Activated T-cell treated with anti-CD3 and anti-CD28 coated beads, Interleukin-2, amount 50 U/mL, for 24 hours (primary cell): Measurements from ENCODE around the gene NDUFAF3.
A peak's percentile ranks its signal among the peaks of the same experiment; 100 is the strongest.

Source experiments
- DNase-seq: peaks from one replicate; pipeline ENCODE4 v3.0.0-alpha.2; 2020
- H3K27ac Mint-ChIP-seq: 2 replicates; pipeline ENCODE4 v1.8.0; 2020; ENCODE audit warnings: mild to moderate bottlenecking, mixed read lengths
- H3K27me3 Mint-ChIP-seq: 2 replicates; pipeline ENCODE4 v1.8.0; 2020; ENCODE audit warnings: mixed read lengths
- H3K36me3 Mint-ChIP-seq: 2 replicates; pipeline ENCODE4 v1.8.0; 2020; ENCODE audit warnings: low read depth, mixed read lengths
- H3K4me1 Mint-ChIP-seq: 2 replicates; pipeline ENCODE4 v1.8.0; 2020; ENCODE audit warnings: low read depth, mixed read lengths
- H3K4me3 Mint-ChIP-seq: 2 replicates; pipeline ENCODE4 v1.8.0; 2020; ENCODE audit warnings: mild to moderate bottlenecking, moderate library complexity, mixed read lengths
- H3K9me3 Mint-ChIP-seq: 2 replicates; pipeline ENCODE4 v1.8.0; 2020; ENCODE audit warnings: mixed read lengths

Gene NDUFAF3

DNA sequence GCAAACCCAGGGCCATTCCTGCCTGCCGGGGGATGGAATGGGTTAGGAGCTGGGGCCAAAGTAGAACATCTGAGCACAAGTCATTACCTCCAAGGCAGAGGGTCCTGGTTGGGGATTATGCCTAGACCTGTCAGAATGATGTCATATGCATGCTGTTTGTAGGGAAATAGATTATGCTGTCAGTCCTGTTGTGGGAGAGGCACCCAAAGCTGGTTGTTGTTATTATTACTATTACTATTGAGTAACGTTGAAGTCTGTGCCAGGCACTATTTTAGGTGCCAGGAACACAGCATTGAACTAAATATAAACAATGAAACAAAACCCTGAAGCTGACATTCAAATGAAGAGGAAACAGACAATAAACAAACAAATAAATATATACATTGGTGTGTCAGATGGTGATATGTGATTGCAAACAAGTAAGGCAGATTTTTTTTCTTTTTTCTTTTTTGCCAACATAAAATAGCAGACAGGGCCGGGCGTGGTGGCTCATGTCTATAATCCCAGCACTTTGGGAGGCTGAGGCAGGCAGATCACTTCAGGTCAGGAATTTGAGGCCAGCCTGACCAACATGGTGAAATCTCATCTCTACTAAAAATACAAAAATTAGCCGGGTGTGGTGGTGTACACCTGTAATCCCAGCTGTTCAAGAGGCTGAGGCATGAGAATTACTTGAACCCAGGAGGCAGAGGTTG lies 29.9 kb upstream of the NDUFAF3 start:
- Mint-ChIP-seq H3K4me1 (peaks cover 46% of the 10 kb centered on the region), H3K9me3 (no peaks in the 10 kb centered on the region), H3K27ac (peak overlapping the region; percentile 93)

DNA sequence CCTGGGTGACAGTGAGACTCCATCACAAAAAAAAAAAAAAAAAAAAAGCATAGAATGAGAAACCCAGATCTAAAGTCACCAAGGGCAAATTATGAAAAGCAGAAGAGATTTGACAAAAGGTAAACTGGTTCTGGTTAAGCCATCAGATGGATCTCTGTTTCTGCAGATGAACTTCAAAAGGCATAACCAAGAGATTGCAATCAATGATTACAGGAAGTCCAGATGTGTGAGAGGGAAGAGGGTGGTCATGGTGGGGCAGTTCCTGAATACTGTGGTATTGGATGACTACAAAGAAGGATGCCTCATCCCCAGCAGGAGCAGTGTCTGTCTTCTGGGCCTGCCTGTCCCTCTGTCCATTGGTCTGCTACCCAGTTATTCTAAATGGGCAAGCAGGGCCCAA lies 28.1 kb upstream of the NDUFAF3 start:
- no peaks in the 10 kb centered on the region for H3K27me3 Mint-ChIP-seq
- peaks cover 36% of the 10 kb centered on the region for H3K4me1 Mint-ChIP-seq
- no peaks in the 10 kb centered on the region for H3K9me3 Mint-ChIP-seq
- H3K4me3 Mint-ChIP-seq: no peak overlapping the region
- H3K27ac Mint-ChIP-seq: peak overlapping the region; percentile 35
- peaks cover 71% of the 10 kb centered on the region for H3K36me3 Mint-ChIP-seq
- DNase-seq: no peak

More for the DNA sequence above, 29.9 kb upstream of the NDUFAF3 start:
- no peak for DNase-seq
- Mint-ChIP-seq H3K36me3 (peaks cover 58% of the 10 kb centered on the region), H3K4me3 (peak overlapping the region; percentile 92), H3K27me3 (no peaks in the 10 kb centered on the region)

DNA sequence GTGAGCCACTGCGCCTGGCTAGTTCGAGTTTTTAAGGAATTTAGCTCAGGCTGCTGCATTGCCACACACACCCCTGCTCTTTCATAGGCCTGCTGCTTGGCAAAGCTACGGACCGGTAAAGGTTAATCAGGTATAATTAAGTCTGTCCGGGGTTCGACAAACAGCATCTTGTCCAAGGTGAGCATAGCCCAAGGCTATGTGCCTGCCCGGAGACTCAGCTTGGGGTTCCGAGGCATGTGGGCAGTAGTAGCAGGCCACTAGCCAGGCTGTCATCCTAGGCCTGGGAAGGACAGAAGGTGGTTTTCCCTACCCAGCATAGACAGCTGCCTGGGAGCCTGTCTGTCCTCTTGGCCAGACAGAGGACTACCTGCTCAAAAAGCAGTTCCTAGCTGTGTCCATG lies 25.3 kb upstream of the NDUFAF3 start:
- H3K4me3 Mint-ChIP-seq: no peak overlapping the region
- DNase-seq: no peak
- peaks cover 53% of the 10 kb centered on the region for H3K36me3 Mint-ChIP-seq
- H3K27me3 Mint-ChIP-seq: no peaks in the 10 kb centered on the region
- H3K27ac Mint-ChIP-seq: no peak overlapping the region
- no peaks in the 10 kb centered on the region for H3K9me3 Mint-ChIP-seq
- H3K4me1 Mint-ChIP-seq: peaks cover 21% of the 10 kb centered on the region

DNA sequence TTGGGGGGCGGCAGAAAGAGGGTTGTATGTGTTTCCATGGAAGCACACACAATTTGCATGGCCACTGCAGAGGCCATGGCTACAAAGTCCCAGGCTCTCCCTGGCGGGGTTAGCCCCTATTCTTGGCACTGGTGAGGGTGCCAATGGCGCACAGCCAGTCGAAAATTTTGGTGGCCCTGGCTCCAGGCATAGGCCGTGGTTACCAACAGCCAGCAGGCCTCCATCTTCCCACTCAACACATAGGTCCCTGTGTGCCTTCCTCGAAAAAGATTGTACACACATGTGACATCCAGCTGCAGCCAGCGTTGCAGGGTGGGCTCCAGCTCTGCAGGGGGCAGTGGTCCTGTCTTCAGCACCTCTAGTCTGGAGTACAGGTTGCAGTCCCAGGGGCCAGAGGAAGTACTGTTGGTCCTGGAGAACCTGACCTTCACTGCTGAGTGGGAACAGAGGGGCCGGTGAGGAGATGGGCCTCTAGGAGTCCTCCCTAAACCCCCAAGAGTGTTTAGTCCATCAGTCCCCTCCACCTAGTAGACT lies 24.8 kb upstream of the NDUFAF3 start:
- Mint-ChIP-seq H3K27me3 (no peaks in the 10 kb centered on the region), H3K4me1 (peaks cover 16% of the 10 kb centered on the region), H3K36me3 (peaks cover 48% of the 10 kb centered on the region), H3K27ac (no peak overlapping the region), H3K9me3 (no peaks in the 10 kb centered on the region), H3K4me3 (no peak overlapping the region)
- DNase-seq: no peak

DNA sequence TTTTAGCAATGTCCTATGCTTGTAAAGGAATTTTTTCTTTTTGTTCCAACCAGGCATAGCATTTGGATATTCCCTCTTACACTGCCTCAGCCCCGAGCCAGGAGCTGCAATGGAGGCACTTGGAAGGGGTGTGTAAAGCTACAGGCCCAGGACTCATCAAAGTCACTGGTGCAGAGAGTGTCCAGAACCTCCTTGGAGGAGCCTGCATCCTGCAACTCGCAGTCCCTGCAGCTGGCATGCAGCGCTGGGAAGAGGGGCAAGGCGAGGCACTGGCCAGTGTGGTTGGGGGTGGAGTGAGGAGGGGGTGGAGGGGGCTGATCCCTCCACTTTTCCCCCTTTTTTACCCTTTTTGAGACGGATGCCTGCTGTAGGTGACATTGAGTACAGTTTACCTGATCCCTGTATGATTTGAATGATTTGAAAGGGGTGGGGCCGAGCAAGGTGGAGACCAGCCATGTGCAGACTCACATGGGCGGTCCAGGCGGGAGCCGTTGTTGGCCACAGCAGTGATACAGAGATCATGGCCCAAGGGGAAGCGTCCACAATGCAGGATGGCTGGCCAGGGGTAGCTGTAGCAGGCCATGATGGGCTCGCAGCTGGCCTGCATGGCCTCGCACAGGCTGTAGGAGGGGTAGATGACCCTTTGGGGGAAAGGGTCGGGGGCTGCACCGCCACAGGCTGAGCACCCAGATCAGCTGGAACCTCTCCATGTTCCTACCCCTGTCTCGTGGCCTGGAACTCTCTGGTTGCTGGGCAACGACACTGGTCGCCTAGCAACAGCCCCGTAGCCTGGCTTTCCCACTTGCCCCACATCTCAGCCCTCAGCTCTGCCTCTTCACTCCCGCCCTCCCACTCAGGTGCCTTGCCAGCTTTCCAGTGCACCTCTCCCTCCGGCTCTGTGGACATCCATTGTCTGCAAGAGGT lies 23.9 kb upstream of the NDUFAF3 start:
- Mint-ChIP-seq H3K4me3 (no peak overlapping the region), H3K27me3 (no peaks in the 10 kb centered on the region), H3K4me1 (peaks cover 16% of the 10 kb centered on the region), H3K27ac (peak overlapping the region; percentile 37), H3K9me3 (no peaks in the 10 kb centered on the region), H3K36me3 (peaks cover 47% of the 10 kb centered on the region)
- DNase-seq: no peak

DNA sequence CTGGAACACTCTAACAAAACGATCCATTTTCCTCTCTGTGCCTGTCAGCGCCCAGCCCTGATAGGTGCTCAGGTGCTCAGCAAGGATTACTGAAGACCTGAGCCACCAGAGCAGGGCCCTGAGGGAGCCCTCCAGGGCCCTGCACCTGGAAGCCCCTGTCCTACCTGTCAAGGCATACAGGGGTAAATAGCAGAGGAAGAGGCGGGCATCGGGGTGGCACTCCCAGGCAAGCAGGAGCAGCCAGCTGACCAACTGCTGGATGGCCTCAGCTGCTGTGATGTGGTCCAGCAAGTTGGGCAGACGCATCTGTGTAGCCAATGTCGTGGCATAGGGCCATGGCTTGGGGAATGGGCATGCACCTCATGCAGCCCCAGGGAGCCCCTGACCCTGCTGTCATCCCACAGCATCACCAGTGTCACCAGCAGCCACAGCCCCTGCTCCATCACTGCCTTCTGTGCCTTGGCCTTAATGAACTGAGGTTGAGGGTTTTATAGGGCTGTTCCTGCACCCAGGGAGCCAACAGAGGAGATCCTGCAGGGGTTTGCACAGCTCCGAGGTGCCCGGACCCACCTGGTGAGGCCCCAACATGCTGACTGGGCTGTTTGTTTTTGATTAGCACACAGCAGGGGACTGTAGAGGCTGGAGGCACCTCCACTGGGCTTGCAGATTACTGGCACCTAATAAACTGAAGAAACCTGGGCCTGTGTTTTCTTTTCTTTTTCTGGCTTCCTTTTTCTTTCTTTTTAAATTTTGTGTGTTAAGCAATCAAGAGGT lies 22.6 kb upstream of the NDUFAF3 start:
- H3K9me3 Mint-ChIP-seq: no peaks in the 10 kb centered on the region
- no peaks in the 10 kb centered on the region for H3K27me3 Mint-ChIP-seq
- H3K4me3 Mint-ChIP-seq: no peak overlapping the region
- peak overlapping the region; percentile 53 for H3K27ac Mint-ChIP-seq
- DNase-seq: no peak
- peaks cover 7% of the 10 kb centered on the region for H3K4me1 Mint-ChIP-seq
- H3K36me3 Mint-ChIP-seq: peaks cover 36% of the 10 kb centered on the region

DNA sequence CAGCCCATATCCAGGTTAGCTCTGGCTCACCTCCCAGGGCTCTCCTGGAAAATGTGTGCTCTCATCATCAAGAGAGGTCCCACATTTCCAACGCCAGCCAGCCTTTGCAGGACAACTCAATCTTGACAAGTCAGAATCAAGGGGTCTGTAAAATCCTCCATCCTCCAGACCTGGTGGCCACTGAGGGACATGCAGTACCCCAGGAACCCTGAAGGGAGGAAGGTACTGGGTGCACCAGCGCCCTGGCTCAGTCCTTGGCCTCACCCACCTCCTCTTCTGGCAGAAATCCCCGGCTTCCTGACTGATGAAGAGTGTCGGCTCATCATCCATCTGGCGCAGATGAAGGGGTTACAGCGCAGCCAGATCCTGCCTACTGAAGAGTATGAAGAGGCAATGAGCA lies 20.8 kb upstream of the NDUFAF3 start:
- no peaks in the 10 kb centered on the region for H3K9me3 Mint-ChIP-seq
- no peak overlapping the region for H3K4me3 Mint-ChIP-seq
- H3K27me3 Mint-ChIP-seq: no peaks in the 10 kb centered on the region
- peaks cover under 1% of the 10 kb centered on the region for H3K4me1 Mint-ChIP-seq
- peaks cover 26% of the 10 kb centered on the region for H3K36me3 Mint-ChIP-seq
- peak overlapping the region; percentile 66 for H3K27ac Mint-ChIP-seq
- no peak for DNase-seq

DNA sequence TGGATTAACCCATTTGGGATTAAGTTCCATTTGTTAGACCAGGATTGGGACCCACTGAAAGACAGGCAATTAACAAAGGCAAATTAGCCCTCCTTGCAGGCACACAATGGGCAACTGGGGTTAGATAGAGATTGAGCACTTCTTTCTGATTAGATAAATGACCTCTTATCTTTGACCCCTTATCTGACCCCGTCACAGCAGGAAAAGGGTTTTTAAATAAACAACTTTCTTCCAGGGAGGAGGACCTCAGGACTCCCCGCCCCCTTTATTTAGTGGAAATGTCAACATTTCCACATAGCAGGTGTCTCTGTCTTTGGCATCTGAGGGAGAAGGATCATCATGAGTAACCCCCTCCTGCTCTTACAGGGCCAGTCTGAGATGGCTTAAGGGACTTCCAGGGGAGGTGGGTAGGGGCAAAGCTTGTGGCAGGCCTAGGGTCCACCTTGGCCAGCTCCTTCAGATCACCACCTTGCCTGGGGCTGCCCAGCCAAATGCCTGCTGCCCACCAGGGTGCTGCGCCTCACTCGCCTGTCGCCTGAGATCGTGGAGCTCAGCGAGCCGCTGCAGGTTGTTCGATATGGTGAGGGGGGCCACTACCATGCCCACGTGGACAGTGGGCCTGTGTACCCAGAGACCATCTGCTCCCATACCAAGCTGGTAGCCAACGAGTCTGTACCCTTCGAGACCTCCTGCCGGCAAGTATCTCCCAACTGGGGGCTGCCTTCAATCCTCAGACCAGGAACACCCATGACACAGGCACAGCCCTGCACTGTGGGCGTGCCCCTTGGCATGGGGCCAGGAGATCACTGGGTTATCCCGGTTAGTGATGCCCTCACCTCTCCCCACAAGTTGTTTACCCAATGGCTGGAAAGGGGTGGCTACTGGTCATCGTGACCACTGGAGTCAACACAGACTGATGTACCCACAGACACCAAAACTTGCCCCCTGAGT lies 17.3 kb upstream of the NDUFAF3 start:
- Mint-ChIP-seq H3K4me3 (no peak overlapping the region), H3K27ac (no peak overlapping the region), H3K27me3 (no peaks in the 10 kb centered on the region), H3K36me3 (peaks cover 27% of the 10 kb centered on the region), H3K4me1 (peaks cover 29% of the 10 kb centered on the region), H3K9me3 (no peaks in the 10 kb centered on the region)
- DNase-seq: no peak

DNA sequence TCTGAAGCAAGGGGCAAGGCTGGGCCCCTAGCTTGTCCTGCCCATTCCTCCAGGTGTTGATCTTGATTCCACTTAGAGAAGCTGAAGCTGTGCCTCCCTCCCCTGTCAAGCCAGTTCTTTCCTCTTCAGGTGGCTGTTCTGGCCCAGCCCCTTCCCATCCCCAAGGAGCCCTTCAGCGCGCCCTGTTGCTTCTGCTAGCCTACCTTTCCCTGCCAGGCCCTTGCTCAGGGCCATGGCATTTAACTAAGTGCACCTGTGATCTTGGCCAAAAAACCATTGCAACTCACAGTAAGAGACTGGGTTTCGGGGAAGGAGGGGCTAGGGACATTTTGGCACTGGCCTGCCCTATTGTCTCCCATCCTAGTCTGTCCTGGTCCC lies 16.6 kb upstream of the NDUFAF3 start:
- DNase-seq: no peak
- Mint-ChIP-seq H3K4me1 (peaks cover 29% of the 10 kb centered on the region), H3K27ac (peak overlapping the region; percentile 44), H3K9me3 (no peaks in the 10 kb centered on the region), H3K36me3 (peaks cover 31% of the 10 kb centered on the region), H3K27me3 (no peaks in the 10 kb centered on the region), H3K4me3 (no peak overlapping the region)

DNA sequence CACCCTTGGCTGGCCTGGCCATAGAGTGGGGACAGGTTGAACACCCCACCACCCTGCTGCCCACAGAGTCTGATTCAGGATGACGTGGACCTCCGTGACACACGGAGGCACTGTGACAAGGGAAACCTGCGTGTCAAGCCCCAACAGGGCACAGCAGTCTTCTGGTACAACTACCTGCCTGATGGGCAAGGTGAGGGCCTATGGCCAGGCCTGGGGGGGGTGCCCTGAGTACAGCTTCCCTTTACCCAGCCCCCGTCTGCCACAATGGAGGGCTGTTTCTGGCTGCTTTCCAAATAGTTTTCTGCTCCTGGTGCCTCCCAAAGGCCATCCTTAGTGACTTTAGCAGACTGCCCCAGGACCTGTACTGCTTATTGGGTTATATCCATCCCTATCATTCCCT lies 15.9 kb upstream of the NDUFAF3 start:
- Mint-ChIP-seq H3K4me1 (peaks cover 29% of the 10 kb centered on the region), H3K4me3 (peak overlapping the region; percentile 97), H3K9me3 (no peaks in the 10 kb centered on the region), H3K36me3 (peaks cover 33% of the 10 kb centered on the region), H3K27me3 (no peaks in the 10 kb centered on the region), H3K27ac (peak overlapping the region; percentile 23)
- DNase-seq: no peak

DNA sequence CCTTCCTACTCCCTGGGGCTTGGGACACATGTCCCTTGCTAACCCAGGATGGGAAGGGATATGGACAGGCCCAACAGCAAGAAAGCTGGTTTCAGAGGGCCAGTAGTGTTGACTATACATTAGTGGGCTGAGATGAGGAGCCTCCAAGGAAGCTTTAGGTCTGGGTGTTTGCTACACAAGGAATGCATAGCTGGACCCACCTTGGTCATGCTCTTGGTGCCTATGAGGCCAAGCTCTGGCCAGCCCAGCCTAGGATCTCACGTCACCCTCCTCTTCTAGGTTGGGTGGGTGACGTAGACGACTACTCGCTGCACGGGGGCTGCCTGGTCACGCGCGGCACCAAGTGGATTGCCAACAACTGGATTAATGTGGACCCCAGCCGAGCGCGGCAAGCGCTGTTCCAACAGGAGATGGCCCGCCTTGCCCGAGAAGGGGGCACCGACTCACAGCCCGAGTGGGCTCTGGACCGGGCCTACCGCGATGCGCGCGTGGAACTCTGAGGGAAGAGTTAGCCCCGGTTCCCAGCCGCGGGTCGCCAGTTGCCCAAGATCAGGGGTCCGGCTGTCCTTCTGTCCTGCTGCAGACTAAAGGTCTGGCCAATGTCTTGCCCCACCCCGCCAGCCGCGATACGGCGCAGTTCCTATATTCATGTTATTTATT lies 15.4 kb upstream of the NDUFAF3 start:
- H3K9me3 Mint-ChIP-seq: no peaks in the 10 kb centered on the region
- DNase-seq: no peak

DNA sequence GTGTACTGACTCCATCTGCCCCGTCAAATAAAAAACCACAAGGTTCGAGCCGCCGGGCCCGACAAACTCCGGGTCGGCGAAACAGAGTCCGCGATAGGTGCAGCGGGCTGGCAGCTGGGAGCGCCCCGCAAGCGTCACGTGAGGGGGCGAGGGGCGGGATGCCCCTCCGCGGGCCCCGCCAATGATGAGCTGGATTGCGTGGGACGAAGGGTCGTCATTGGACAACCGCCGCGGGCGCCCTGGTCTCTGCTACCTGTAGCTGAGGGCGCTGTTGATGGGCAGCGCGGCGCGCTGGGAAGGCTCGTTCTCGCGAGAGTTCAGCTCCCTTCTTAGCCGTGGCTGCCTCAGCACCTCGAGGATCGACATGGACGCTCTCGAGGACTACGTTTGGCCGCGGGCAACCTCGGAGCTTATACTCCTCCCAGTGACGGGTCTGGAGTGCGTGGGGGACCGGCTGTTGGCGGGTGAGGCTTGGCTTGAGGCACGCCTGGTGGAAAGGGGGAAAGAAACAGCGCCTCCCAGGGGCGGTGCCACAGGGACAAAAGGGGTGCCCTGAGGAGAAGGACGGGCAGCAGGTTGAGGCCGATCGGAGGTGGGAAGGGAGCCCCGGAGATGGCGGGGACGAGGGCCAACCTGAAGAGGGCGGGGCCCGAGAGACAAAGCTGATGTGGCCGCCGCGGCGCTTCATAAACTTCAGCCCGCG lies 14.7 kb upstream of the NDUFAF3 start, which contains the start of gene WDR6:
Gene WDR6, plus strand, starts transcription at position 324 of the 703 bp plus-strand sequence. Its CDS starts 41 bp downstream, at position 365.
- Mint-ChIP-seq H3K4me3 (peak within 1 kb of the TSS; percentile 97), H3K4me1 (peaks cover 33% of the 10 kb centered on the region), H3K27ac (peak within 1 kb of the TSS; percentile 100), H3K9me3 (no peaks in the 10 kb centered on the region), H3K27me3 (no peaks in the 10 kb centered on the region), H3K36me3 (peaks cover 45% of the 10 kb centered on the region)
- DNase-seq: peak; percentile 96

More for the DNA sequence above, 15.4 kb upstream of the NDUFAF3 start:
- Mint-ChIP-seq H3K4me1 (peaks cover 29% of the 10 kb centered on the region), H3K36me3 (peaks cover 38% of the 10 kb centered on the region), H3K27me3 (no peaks in the 10 kb centered on the region), H3K4me3 (peak overlapping the region; percentile 97), H3K27ac (peak overlapping the region; percentile 100)
